ENCODE measurements around the gene CADPS.

- TF ChIP-seq EZH2 (IDR thresholded peaks at IDR 0.05; ENCODE audit: borderline replicate concordance, low read length) (no peak), CTCF (IDR thresholded peaks at IDR 0.05; ENCODE audit: low read length) (no peak)
These were observed 378.7 kb downstream of the CADPS start for GRCh38 chr3:62496503-62496902.

Measured in OCI-LY1 (cell line).